Measurements from ENCODE around the gene DRAM1. TPM values are rescaled to one million over a fixed set of nuclear protein-coding genes. Genes with fewer than 3 reads are reported as not detected.
A peak's percentile ranks its signal among the peaks of the same experiment; 100 is the strongest.

Gene DRAM1
- total RNA-seq, 1 donor from 2014 or later, result 148 TPM

DNA sequence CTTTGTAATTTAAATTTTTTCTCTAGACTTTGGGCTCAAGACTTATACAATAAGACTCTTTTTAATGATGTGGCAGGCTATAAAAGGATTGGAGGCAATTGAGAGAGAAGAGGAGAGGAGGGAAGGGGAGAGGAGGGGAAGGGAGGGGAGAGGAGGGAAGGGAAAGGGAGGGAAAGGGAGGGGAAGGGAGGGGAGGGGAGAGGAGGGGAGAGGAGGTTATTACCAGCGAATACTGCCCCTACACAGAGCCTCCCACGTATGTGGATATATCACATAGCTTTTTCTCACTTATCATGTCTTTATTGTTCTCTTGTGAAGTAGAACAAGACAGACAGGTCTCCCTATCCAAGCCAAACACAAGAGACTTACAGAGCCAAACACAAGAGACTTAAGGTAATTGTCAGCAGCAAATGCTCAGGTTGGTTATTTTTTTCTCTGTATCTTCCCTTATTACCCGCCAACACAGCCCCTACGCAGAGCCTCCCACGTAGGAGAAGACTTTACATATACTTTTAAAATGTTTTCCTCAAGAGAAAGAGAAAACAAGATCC is 63.1 kb downstream of the DRAM1 start:
- H3K9me3 ChIP-seq, result no peaks in the 10 kb centered on the region
- no peak for DNase-seq
- peaks cover 22% of the 10 kb centered on the region for H3K4me1 ChIP-seq
- H3K27ac ChIP-seq, result no peak overlapping the region
- no peak overlapping the region for H3K4me3 ChIP-seq
- no peaks in the 10 kb centered on the region for H3K36me3 ChIP-seq
- TF ChIP-seq CTCF (IDR thresholded peaks at IDR 0.05), result no peak
- no peak for ATAC-seq
- intact Hi-C loops (cut with DNase I), result loop anchor here (5.0 kb wide), 1 partner anchor 542 kb away; the partner anchor contains the start of gene IGF1
- H3K27me3 ChIP-seq (ENCODE audit: low read depth), result no peaks in the 10 kb centered on the region

DNA sequence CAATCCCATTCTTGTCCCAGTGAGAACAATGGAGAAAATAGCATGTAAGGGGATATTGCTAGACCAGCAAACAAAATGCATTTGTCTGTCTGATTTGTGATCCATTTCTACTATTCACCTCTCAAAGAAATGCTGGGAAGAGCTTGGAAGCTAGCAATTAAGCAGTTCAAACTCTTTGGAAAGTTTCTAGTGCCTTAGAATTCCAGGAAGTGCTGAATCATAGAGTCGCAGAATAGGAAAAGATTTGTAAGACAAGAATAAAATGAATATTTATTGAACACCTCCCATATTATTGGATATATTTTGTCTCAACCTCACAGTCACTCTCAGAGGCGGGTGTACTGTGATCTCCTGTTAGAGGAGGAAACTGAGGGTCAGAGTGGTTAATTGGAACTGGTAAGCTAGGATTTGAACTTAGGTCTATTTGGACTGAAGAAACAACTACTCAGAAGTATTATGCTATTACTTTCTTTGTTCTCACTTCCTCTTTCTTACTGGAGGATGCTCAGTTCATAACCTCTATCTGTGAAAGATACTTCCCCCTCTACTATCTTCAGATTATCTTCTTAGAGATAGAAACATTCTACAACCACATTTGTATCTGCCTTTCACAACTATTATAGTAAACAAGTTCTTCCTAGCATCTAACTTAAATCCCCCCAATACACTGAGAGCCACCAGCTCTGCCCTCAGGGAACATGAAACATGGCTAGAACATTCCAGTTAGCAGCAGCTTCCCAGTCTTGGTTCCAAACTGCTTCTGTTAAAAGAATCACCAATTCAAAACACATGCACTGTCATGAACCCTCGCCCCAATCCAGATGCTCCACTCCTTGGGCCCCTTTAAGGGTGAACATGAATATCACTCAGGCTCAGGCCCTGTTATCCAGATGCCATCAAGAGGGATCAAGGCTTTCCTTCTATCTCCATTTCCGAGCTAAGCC is 64.2 kb downstream of the DRAM1 start:
- Histone ChIP-seq H3K9me3 (no peaks in the 10 kb centered on the region), H3K36me3 (no peaks in the 10 kb centered on the region), H3K4me1 (peaks cover 22% of the 10 kb centered on the region), H3K4me3 (no peak overlapping the region), H3K27ac (no peak overlapping the region), H3K27me3 (ENCODE audit: low read depth) (no peaks in the 10 kb centered on the region)
- ATAC-seq, result peak in 1 of 2 donors; percentile 21
- intact Hi-C loops (cut with DNase I), result loop anchor here (5.0 kb wide), 1 partner anchor 541 kb away; the partner anchor contains the start of gene IGF1
- TF ChIP-seq CTCF (IDR thresholded peaks at IDR 0.05), result no peak
- no peak for DNase-seq

- H3K27ac ChIP-seq, result no peak overlapping the region
- DNase-seq (no peak), ATAC-seq (no peak)
- no peak overlapping the region for H3K4me3 ChIP-seq
- no peaks in the 10 kb centered on the region for H3K27me3 ChIP-seq (ENCODE audit: low read depth)
- intact Hi-C loops (cut with DNase I), result loop anchor here (5.0 kb wide), 1 partner anchor 540 kb away; the partner anchor contains the start of gene IGF1
- TF ChIP-seq CTCF (IDR thresholded peaks at IDR 0.05), result no peak
- H3K9me3 ChIP-seq, result no peaks in the 10 kb centered on the region
- no peaks in the 10 kb centered on the region for H3K36me3 ChIP-seq
- peaks cover 18% of the 10 kb centered on the region for H3K4me1 ChIP-seq
Measured at GRCh38 chr12:101942250-101942605, 64.8 kb downstream of the DRAM1 start.

DNA sequence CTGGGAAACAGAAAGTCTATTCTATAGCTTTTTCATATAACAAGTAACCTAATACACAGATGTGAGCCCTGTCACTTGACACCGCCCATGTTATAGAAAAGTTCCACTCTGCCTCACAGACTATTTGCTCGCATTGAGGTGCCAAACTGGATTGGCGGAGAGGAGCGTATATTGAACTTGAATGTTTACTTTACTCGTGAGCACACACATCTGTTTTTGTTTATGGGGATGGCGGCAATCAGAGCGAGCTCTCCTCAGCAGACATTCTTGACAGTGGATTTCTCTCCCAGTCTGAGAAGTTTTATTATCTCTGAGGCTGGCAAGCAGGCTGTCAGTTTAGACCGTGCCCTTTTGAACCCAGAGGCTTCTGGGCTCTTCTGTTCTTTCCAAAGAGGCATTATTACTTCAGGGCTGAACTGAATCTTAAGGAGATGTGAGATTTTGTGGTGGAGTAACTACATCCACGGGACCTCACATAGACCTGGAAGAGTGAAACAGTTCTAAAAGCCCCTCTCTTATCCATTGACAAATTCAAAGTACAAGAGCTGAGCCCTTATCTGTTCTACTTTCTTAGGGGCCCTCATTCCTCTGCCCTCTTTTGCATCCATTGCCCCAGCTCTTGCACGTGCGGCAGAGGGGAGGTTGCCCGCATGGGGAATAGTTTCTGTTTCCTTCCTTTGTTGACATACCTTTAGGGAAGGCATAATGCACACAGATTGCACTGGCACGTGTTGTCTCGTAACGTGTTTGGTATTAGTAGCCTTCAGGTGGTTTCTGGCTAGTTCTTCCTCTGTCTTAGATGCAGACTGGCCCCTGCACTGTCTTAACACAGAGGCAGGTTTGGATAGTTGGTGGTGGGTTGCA is 68.2 kb downstream of the DRAM1 start:
- Histone ChIP-seq H3K4me1 (peaks cover 9% of the 10 kb centered on the region), H3K27me3 (ENCODE audit: low read depth) (no peaks in the 10 kb centered on the region), H3K36me3 (no peaks in the 10 kb centered on the region), H3K4me3 (no peak overlapping the region), H3K9me3 (no peaks in the 10 kb centered on the region), H3K27ac (no peak overlapping the region)
- no peak for TF ChIP-seq CTCF (IDR thresholded peaks at IDR 0.05)
- intact Hi-C loops (cut with DNase I), result no loop called here
- DNase-seq, result no peak
- ATAC-seq, result no peak

GRCh38 chr12:101946233-101946611 is 68.8 kb downstream of the DRAM1 start:
- TF ChIP-seq CTCF (IDR thresholded peaks at IDR 0.05), result no peak
- H3K4me1 ChIP-seq, result peaks cover 3% of the 10 kb centered on the region
- H3K27ac ChIP-seq, result no peak overlapping the region
- H3K9me3 ChIP-seq, result no peaks in the 10 kb centered on the region
- no peak overlapping the region for H3K4me3 ChIP-seq
- DNase-seq (no peak), ATAC-seq (no peak)
- H3K27me3 ChIP-seq (ENCODE audit: low read depth), result no peaks in the 10 kb centered on the region
- intact Hi-C loops (cut with DNase I), result no loop called here
- no peaks in the 10 kb centered on the region for H3K36me3 ChIP-seq
